GM23338 (cell line): Measurements from ENCODE around the gene AP2A1. TPM values are rescaled to one million over a fixed set of nuclear protein-coding genes. Genes with fewer than 3 reads are reported as not detected.

Source experiments
- ATAC-seq: fragments of 200-7000 bp; cut with Tn5 transposase; 3 replicates; pipeline ENCODE4 v1.9.1; 2020
- DNase-seq: peaks from one replicate; pipeline ENCODE4 v3.0.0-alpha.2; 2015; ENCODE audit warnings: low spot score
- H2AFZ ChIP-seq: fragments of 200-600 bp; sonication (generic); 2 replicates; pipeline ENCODE4 v1.8.0; 2016; ENCODE audit warnings: antibody characterized with exemption, mild to moderate bottlenecking, moderate library complexity
- H3F3A ChIP-seq: fragments of 200-600 bp; sonication (generic); replicated peaks from 2 replicates; pipeline ENCODE4 v1.8.0; 2017; ENCODE audit warnings: antibody characterized with exemption, mixed run types, low read depth
- H3K27ac ChIP-seq: fragments of 200-600 bp; sonication (generic); 2 replicates; pipeline ENCODE4 v1.6.1; 2016; ENCODE audit warnings: low read depth
- H3K27me3 ChIP-seq: fragments of 200-600 bp; sonication (generic); 2 replicates; pipeline ENCODE4 v1.8.0; 2016; ENCODE audit warnings: mild to moderate bottlenecking, mixed run types, moderate library complexity; ENCODE audit not compliant: insufficient read depth
- H3K36me3 ChIP-seq: fragments of 200-600 bp; sonication (generic); 2 replicates; pipeline ENCODE4 v1.8.0; 2016; ENCODE audit warnings: mild to moderate bottlenecking; ENCODE audit not compliant: insufficient read depth
- H3K4me1 ChIP-seq: fragments of 200-600 bp; sonication (generic); 2 replicates; pipeline ENCODE4 v1.8.0; 2016; ENCODE audit warnings: mild to moderate bottlenecking, moderate library complexity; ENCODE audit not compliant: insufficient read depth
- H3K4me2 ChIP-seq: fragments of 200-600 bp; sonication (generic); 2 replicates; pipeline ENCODE4 v1.7.1; 2017; ENCODE audit warnings: mixed run types
- H3K4me3 ChIP-seq: fragments of 200-600 bp; sonication (generic); 2 replicates; pipeline ENCODE4 v1.6.1; 2016; ENCODE audit warnings: mixed run types
- H3K79me2 ChIP-seq: fragments of 200-600 bp; sonication (generic); replicated peaks from 2 replicates; pipeline ENCODE4 v1.8.0; 2017; ENCODE audit warnings: mild to moderate bottlenecking; ENCODE audit not compliant: insufficient read depth
- H3K9me2 ChIP-seq: fragments of 200-600 bp; sonication (generic); 2 replicates; pipeline ENCODE4 v1.8.0; 2017; ENCODE audit not compliant: insufficient read depth
- H4K20me1 ChIP-seq: fragments of 200-600 bp; sonication (generic); replicated peaks from 2 replicates; pipeline ENCODE4 v1.8.0; 2017; ENCODE audit warnings: mild to moderate bottlenecking; ENCODE audit not compliant: insufficient read depth
- H3K27ac Mint-ChIP-seq: 2 replicates; pipeline ENCODE4 v1.8.0; 2020; ENCODE audit warnings: inconsistent platforms, mild to moderate bottlenecking, moderate library complexity, mixed read lengths
- H3K27me3 Mint-ChIP-seq: 3 replicates; pipeline ENCODE4 v1.8.0; 2022; ENCODE audit warnings: low read depth, mild to moderate bottlenecking, moderate library complexity, mixed read lengths, inconsistent platforms; ENCODE audit not compliant: insufficient read depth, poor library complexity
- H3K36me3 Mint-ChIP-seq: 3 replicates; pipeline ENCODE4 v1.8.0; 2021; ENCODE audit warnings: low read depth, mild to moderate bottlenecking, inconsistent platforms, moderate library complexity, mixed read lengths
- H3K4me1 Mint-ChIP-seq: 3 replicates; pipeline ENCODE4 v1.8.0; 2020; ENCODE audit warnings: mild to moderate bottlenecking, inconsistent platforms, mixed read lengths
- H3K4me3 Mint-ChIP-seq: 3 replicates; pipeline ENCODE4 v1.8.0; 2021; ENCODE audit warnings: moderate library complexity, mild to moderate bottlenecking, inconsistent platforms, mixed read lengths
- H3K9me3 Mint-ChIP-seq: 3 replicates; pipeline ENCODE4 v1.8.0; 2020; ENCODE audit warnings: moderate library complexity, mild to moderate bottlenecking, inconsistent platforms, mixed read lengths
- CREB1 ChIP-seq: fragments of 250-450 bp; sonication (Bioruptor Pico); IDR thresholded peaks from 2 replicates; pipeline ENCODE4 v1.5.0; 2020; ENCODE audit warnings: low read depth, mild to moderate bottlenecking, moderate library complexity
- CTCF ChIP-seq, 2 experiments: fragments of 200-600 bp in 1 of 2; sonication (generic) in 1 of 2; conservative IDR thresholded peaks; 2 replicates each; pipeline versions ENCODE4 v1.5.1 to v1.6.1; 2016 to 2017; ENCODE audit warnings: antibody characterized with exemption in 2 of 2, low read depth in 2 of 2, mild to moderate bottlenecking in 2 of 2, moderate library complexity in 1 of 2
- EZH2 ChIP-seq: fragments of 200-600 bp; sonication (generic); IDR thresholded peaks from one replicate; pipeline ENCODE4 v1.8.0; 2017; ENCODE audit warnings: antibody characterized with exemption, mild to moderate bottlenecking, low read depth; ENCODE audit not compliant: unreplicated experiment
- EZH2phosphoT487 ChIP-seq: fragments of 200-600 bp; sonication (generic); IDR thresholded peaks from one replicate; pipeline ENCODE4 v1.8.1; 2018; ENCODE audit warnings: antibody characterized with exemption; ENCODE audit not compliant: unreplicated experiment
- JUNB ChIP-seq: IDR thresholded peaks from one replicate; pipeline ENCODE4 v1.6.1; 2016; ENCODE audit warnings: antibody characterized with exemption; ENCODE audit not compliant: unreplicated experiment
- NANOG ChIP-seq: IDR thresholded peaks from 2 replicates; pipeline ENCODE4 v1.6.1; 2016; ENCODE audit warnings: antibody characterized with exemption, borderline replicate concordance
- POLR2AphosphoS5 ChIP-seq: IDR thresholded peaks from 2 replicates; pipeline ENCODE4 v1.6.1; 2016; ENCODE audit warnings: antibody characterized with exemption, low read depth
- REST ChIP-seq: IDR thresholded peaks from one replicate; pipeline ENCODE4 v1.6.1; 2018; ENCODE audit warnings: antibody characterized with exemption; ENCODE audit not compliant: unreplicated experiment
- STAT1 ChIP-seq: IDR thresholded peaks from one replicate; pipeline ENCODE4 v1.6.1; 2016; ENCODE audit warnings: antibody characterized with exemption; ENCODE audit not compliant: unreplicated experiment
- ZNF114 ChIP-seq: fragments of 250-450 bp; sonication (Bioruptor Pico); IDR thresholded peaks from 2 replicates; pipeline ENCODE4 v1.5.0; 2020; ENCODE audit warnings: mild to moderate bottlenecking, moderate library complexity
- ZNF331 ChIP-seq: fragments of 250-450 bp; sonication (Bioruptor Pico); IDR thresholded peaks from 2 replicates; pipeline ENCODE4 v1.5.0; 2020; ENCODE audit warnings: low read depth, mild to moderate bottlenecking, moderate library complexity
- polyA plus RNA-seq: library from polyadenylated mRNA; unstranded; fragments of >200 nt; fragmentation: Nextera tagmentation; extraction: Ambion mirVana; gene quantifications from 2 replicates; pipeline ENCODE4 v1.2.1, GENCODE V29; 2016
- total RNA-seq: library from RNA; depleted of rRNA; stranded (reverse); fragments of >200 nt; shearing (Covaris generic); gene quantifications from 2 replicates; pipeline ENCODE4 v1.2.3, GENCODE V29; 2014

AP2A1 gene
- total and polyA plus RNA-seq, 2 experiments from 2014 or later, result 34.1 to 129 TPM

- H3K36me3 ChIP-seq, result no peaks in the 10 kb centered on the region
- ATAC-seq (no peak), DNase-seq (no peak)
- peaks cover 2% of the 10 kb centered on the region; the same call in 1 of the 2 replicates for H3K9me2 ChIP-seq
- no peak overlapping the region for H3K4me3 ChIP-seq
- Mint-ChIP-seq H3K4me1 (no peaks in the 10 kb centered on the region), H3K9me3 (no peaks in the 10 kb centered on the region), H3K27ac (no peak overlapping the region), H3K27me3 (peaks cover 7% of the 10 kb centered on the region), H3K36me3 (no peaks in the 10 kb centered on the region; the same call in 2 of the 3 replicates), H3K4me3 (no peak overlapping the region)
- no peaks in the 10 kb centered on the region for H3F3A ChIP-seq
- H4K20me1 ChIP-seq, result no peaks in the 10 kb centered on the region
- 0 out of 2 replicates have a peak overlapping the region, but pooled peaks have one; percentile 32 for H3K27ac ChIP-seq
- H3K4me2 ChIP-seq, result no peak overlapping the region
- TF ChIP-seq NANOG (no peak), EZH2 (no peak), POLR2AphosphoS5 (no peak)
- no peaks in the 10 kb centered on the region for H3K79me2 ChIP-seq
- H3K27me3 ChIP-seq, result no peaks in the 10 kb centered on the region
- peak overlapping the region; percentile 87 for H2AFZ ChIP-seq
- H3K4me1 ChIP-seq, result no peaks in the 10 kb centered on the region
These were observed 39.4 kb upstream of the AP2A1 start for GRCh38 chr19:49727217-49728030.

- peaks cover 11% of the 10 kb centered on the region for H3K27me3 Mint-ChIP-seq
- no peak for ATAC-seq
- H3K4me3 Mint-ChIP-seq, result no peak overlapping the region
- TF ChIP-seq POLR2AphosphoS5 (no peak), ZNF331 (CRISPR knock-in tag) (no peak), CTCF (conservative IDR thresholded peaks at IDR 0.05; ENCODE audit: low read depth in 2 of 2) (no peak), REST (no peak), ZNF114 (CRISPR knock-in tag) (no peak), JUNB (no peak), EZH2 (no peak), STAT1 (no peak), CREB1 (CRISPR knock-in tag) (no peak), NANOG (no peak), EZH2phosphoT487 (no peak)
These were observed 36.6 kb upstream of the AP2A1 start for GRCh38 chr19:49730166-49730565.

More at GRCh38 chr19:49730166-49730565, 36.6 kb upstream of the AP2A1 start:
- Histone ChIP-seq H4K20me1 (no peaks in the 10 kb centered on the region), H3F3A (no peaks in the 10 kb centered on the region), H3K4me1 (no peaks in the 10 kb centered on the region), H3K4me3 (no peak overlapping the region), H3K27me3 (no peaks in the 10 kb centered on the region), H3K36me3 (no peaks in the 10 kb centered on the region), H3K79me2 (no peaks in the 10 kb centered on the region), H3K9me2 (peaks cover 2% of the 10 kb centered on the region; the same call in 1 of the 2 replicates), H2AFZ (no peak overlapping the region), H3K4me2 (no peak overlapping the region), H3K27ac (no peak overlapping the region)
- Mint-ChIP-seq H3K9me3 (no peaks in the 10 kb centered on the region), H3K4me1 (no peaks in the 10 kb centered on the region), H3K36me3 (no peaks in the 10 kb centered on the region; the same call in 2 of the 3 replicates), H3K27ac (no peak overlapping the region)
- no peak for DNase-seq
